PC-9 (cell line): ENCODE results near the gene ZNF410. TPM values are rescaled to one million over a fixed set of nuclear protein-coding genes. Genes with fewer than 3 reads are reported as not detected.

Experiments
- BruUV-seq: library from RNA; stranded (reverse); fragments of 400-500 nt; replicated peaks from 2 replicates; lab custom pipeline; 2021; lab: Mats Ljungman, UMichigan
- CTCF ChIA-PET: fragments of 300-600 bp; sonication (Branson Sonifier 250); formaldehyde crosslinking; loops from one replicate; lab custom pipeline; 2022; ENCODE audit warnings: antibody characterized with exemption; lab: Charles Lee
- POLR2A ChIA-PET: fragments of 300-600 bp; sonication (Branson Sonifier 250); formaldehyde crosslinking; loops from one replicate; lab custom pipeline; 2022; ENCODE audit warnings: antibody characterized with exemption; ENCODE audit not compliant: unreplicated experiment; lab: Charles Lee
- DNase-seq, 2 experiments: peaks; one replicate each; pipeline versions ENCODE4 v3.0.0 to v3.0.0-alpha.2; 2015 to 2022; ENCODE audit warnings: mixed read lengths in 1 of 2
- H2AFZ ChIP-seq: fragments of 200-600 bp; sonication (generic); 2 replicates; pipeline ENCODE4 v1.8.1; 2017; ENCODE audit warnings: antibody characterized with exemption
- H3F3A ChIP-seq: fragments of 200-600 bp; sonication (generic); 2 replicates; pipeline ENCODE4 v1.8.1; 2017; ENCODE audit warnings: antibody characterized with exemption, mild to moderate bottlenecking, low read depth; ENCODE audit not compliant: insufficient read depth
- H3K27ac ChIP-seq: fragments of 200-600 bp; sonication (generic); 2 replicates; pipeline ENCODE4 v1.6.1; 2016; ENCODE audit warnings: mixed run types
- H3K27me3 ChIP-seq: fragments of 200-600 bp; sonication (generic); 2 replicates; pipeline ENCODE4 v1.6.1; 2016; ENCODE audit warnings: low read depth, mixed run types; ENCODE audit not compliant: insufficient read depth
- H3K36me3 ChIP-seq: fragments of 200-600 bp; sonication (generic); 2 replicates; pipeline ENCODE4 v1.6.1; 2016; ENCODE audit warnings: low read depth, mixed run types
- H3K4me1 ChIP-seq: fragments of 200-600 bp; sonication (generic); replicated peaks from 2 replicates; pipeline ENCODE4 v1.6.1; 2016; ENCODE audit warnings: mixed run types; ENCODE audit not compliant: insufficient read depth
- H3K4me2 ChIP-seq: fragments of 200-600 bp; sonication (generic); 2 replicates; pipeline ENCODE4 v1.6.1; 2017; ENCODE audit warnings: mixed run types
- H3K4me3 ChIP-seq: fragments of 200-600 bp; sonication (generic); 2 replicates; pipeline ENCODE4 v1.6.1; 2016; ENCODE audit warnings: mixed run types
- H3K79me2 ChIP-seq: fragments of 200-600 bp; sonication (generic); 2 replicates; pipeline ENCODE4 v1.6.1; 2017; ENCODE audit warnings: low read depth, mixed run types
- H3K9me2 ChIP-seq: fragments of 200-600 bp; sonication (generic); 2 replicates; pipeline ENCODE4 v1.8.1; 2017; ENCODE audit warnings: mild to moderate bottlenecking; ENCODE audit not compliant: insufficient read depth
- H3K9me3 ChIP-seq: fragments of 200-600 bp; sonication (generic); 2 replicates; pipeline ENCODE4 v1.8.1; 2016; ENCODE audit warnings: low read depth; ENCODE audit not compliant: insufficient read depth
- H4K20me1 ChIP-seq: fragments of 200-600 bp; sonication (generic); 2 replicates; pipeline ENCODE4 v1.8.1; 2017; ENCODE audit not compliant: insufficient read depth
- CTCF ChIP-seq: fragments of 200-600 bp; sonication (generic); conservative IDR thresholded peaks from 2 replicates; pipeline ENCODE4 v1.6.1; 2017; ENCODE audit warnings: mixed run types, antibody characterized with exemption, mild to moderate bottlenecking, moderate library complexity
- EZH2 ChIP-seq: fragments of 200-600 bp; sonication (generic); IDR thresholded peaks from 2 replicates; pipeline ENCODE4 v1.8.0; 2017; ENCODE audit warnings: antibody characterized with exemption, low read depth
- intact Hi-C: fragments of 100-400 bp; cut with micrococcal nuclease; formaldehyde crosslinking; loops from one replicate; pipeline ENCODE4 v1.10.0; 2022; ENCODE audit not compliant: unreplicated experiment
- total RNA-seq: library from RNA; stranded (reverse); gene quantifications from 2 replicates; pipeline ENCODE4 v1.2.3, GENCODE V29; 2021

Gene ZNF410
- total RNA-seq, 1 experiment from 2014 or later, result 38.6 TPM

- intact Hi-C loops, result loop anchor here (2.0 to 5.0 kb wide), 3 partner anchors 36 to 162 kb away; partner anchors contain the start of gene PTGR2
- peak overlapping the region; percentile 96 for H2AFZ ChIP-seq
- H3K4me1 ChIP-seq, result peaks cover 32% of the 10 kb centered on the region
- TF ChIP-seq EZH2 (no peak), CTCF (no peak)
- no TSS peak for BruUV-seq
- peak overlapping the region; percentile 81 for H3K4me2 ChIP-seq
- H3K9me3 ChIP-seq, result no peaks in the 10 kb centered on the region
- CTCF ChIA-PET, result interaction anchor here (0.5 kb wide), 1 partner anchor 157 kb away, joined by 3 read pairs; no protein-coding TSS in a partner anchor
- H3F3A ChIP-seq, result peaks cover 35% of the 10 kb centered on the region; the same call in 1 of the 2 replicates
- no peaks in the 10 kb centered on the region for H3K27me3 ChIP-seq
- peak overlapping the region; percentile 70 for H3K27ac ChIP-seq
- H3K9me2 ChIP-seq, result no peaks in the 10 kb centered on the region
- POLR2A ChIA-PET, result interaction anchor here (0.5 to 1.1 kb wide), 3 partner anchors 36 to 882 kb away, joined by 4 to 14 read pairs (median 6); no protein-coding TSS in a partner anchor
- peak overlapping the region; percentile 91 for H3K4me3 ChIP-seq
- DNase-seq, result no peak
- peaks cover 27% of the 10 kb centered on the region for H4K20me1 ChIP-seq
- peaks cover 75% of the 10 kb centered on the region for H3K79me2 ChIP-seq
- peaks cover 4% of the 10 kb centered on the region; the same call in 1 of the 2 replicates for H3K36me3 ChIP-seq
These were observed 608 bp downstream of the ZNF410 start for GRCh38 chr14:73887318-73887616.

DNA sequence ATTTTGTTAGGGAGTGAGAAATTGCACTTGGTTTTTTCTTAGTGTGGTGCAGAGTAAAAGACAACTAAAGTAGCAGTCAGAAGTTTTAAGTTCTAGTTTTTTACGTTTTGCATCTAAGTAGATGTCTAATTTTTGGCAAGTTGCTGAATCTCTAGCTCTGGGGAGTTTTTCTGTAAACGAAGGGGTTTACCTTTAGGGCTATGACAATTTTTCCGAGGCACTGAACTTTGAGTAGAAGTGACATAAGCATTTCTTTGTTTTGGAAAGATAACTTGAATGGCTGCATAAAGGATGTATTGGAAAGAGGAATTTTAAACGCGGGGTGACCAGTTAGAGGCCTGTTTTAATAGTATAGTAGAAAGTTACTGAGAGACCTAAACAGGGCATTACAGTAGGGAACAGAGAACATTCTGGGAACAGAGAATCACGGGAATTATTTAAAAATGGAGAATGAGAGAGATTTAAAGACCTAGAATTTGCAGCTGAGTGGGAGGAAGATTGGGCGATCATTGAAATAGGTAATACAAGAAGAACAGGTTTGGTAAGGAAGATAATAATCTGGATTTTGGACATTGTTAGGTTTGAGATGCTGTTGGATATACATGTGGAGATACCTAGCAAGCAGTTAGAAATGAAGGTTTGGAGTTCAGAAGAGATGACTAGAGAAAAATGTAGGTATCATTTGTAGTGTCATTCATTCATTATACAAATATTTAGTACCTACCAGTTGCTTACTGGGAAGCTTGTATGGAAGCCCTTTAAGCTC lies 1.2 kb downstream of the ZNF410 start:
- no peaks in the 10 kb centered on the region for H3K9me2 ChIP-seq
- no peak overlapping the region for H2AFZ ChIP-seq
- intact Hi-C loops, result loop anchor here (2.0 to 5.0 kb wide), 3 partner anchors 37 to 163 kb away; partner anchors contain the start of gene PTGR2
- peak overlapping the region; percentile 70 for H3K27ac ChIP-seq
- ChIA-PET CTCF (interaction anchor here (0.5 kb wide), 1 partner anchor 158 kb away, joined by 3 read pairs; no protein-coding TSS in a partner anchor), POLR2A (interaction anchor here (0.7 kb wide), 1 partner anchor 102 kb away, joined by 14 read pairs; no protein-coding TSS in a partner anchor)
- H3K36me3 ChIP-seq, result peaks cover 7% of the 10 kb centered on the region; the same call in 1 of the 2 replicates
- peak in 1 of 2 experiments; percentile 41 for DNase-seq
- peaks cover 35% of the 10 kb centered on the region; the same call in 1 of the 2 replicates for H3F3A ChIP-seq
- peaks cover 32% of the 10 kb centered on the region for H3K4me1 ChIP-seq
- H3K79me2 ChIP-seq, result peaks cover 78% of the 10 kb centered on the region
- H4K20me1 ChIP-seq, result peaks cover 31% of the 10 kb centered on the region
- H3K9me3 ChIP-seq, result no peaks in the 10 kb centered on the region
- no TSS peak for BruUV-seq
- H3K27me3 ChIP-seq, result no peaks in the 10 kb centered on the region
- peak overlapping the region; percentile 91 for H3K4me3 ChIP-seq
- TF ChIP-seq EZH2 (no peak), CTCF (no peak)
- peak overlapping the region; percentile 81 for H3K4me2 ChIP-seq

- no TSS peak for BruUV-seq
- POLR2A ChIA-PET, result no interaction called here
- peak in 1 of 2 experiments; percentile 61 for DNase-seq
- Histone ChIP-seq H3K4me3 (peak overlapping the region; percentile 91; the same call in 1 of the 2 replicates), H3K4me2 (peak overlapping the region; percentile 81), H2AFZ (no peak overlapping the region), H3K9me2 (no peaks in the 10 kb centered on the region), H3K27me3 (no peaks in the 10 kb centered on the region), H4K20me1 (peaks cover 32% of the 10 kb centered on the region), H3K9me3 (no peaks in the 10 kb centered on the region), H3K27ac (peak overlapping the region; percentile 70; the same call in 1 of the 2 replicates), H3F3A (peaks cover 35% of the 10 kb centered on the region; the same call in 1 of the 2 replicates), H3K4me1 (peaks cover 32% of the 10 kb centered on the region), H3K79me2 (peaks cover 78% of the 10 kb centered on the region), H3K36me3 (peaks cover 9% of the 10 kb centered on the region; the same call in 1 of the 2 replicates)
- TF ChIP-seq CTCF (no peak), EZH2 (no peak)
- CTCF ChIA-PET, result no interaction called here
- intact Hi-C loops, result loop anchor here (5.0 kb wide), 1 partner anchor 146 kb away; no protein-coding TSS in a partner anchor
These were observed 1.7 kb downstream of the ZNF410 start for GRCh38 chr14:73888460-73888725.
